ENCODE results near the gene LAMA2. TPM values are rescaled to one million over a fixed set of nuclear protein-coding genes. Genes with fewer than 3 reads are reported as not detected.

Gene LAMA2
- total RNA-seq, 1 donor from 2014 or later, result 344 TPM

DNA sequence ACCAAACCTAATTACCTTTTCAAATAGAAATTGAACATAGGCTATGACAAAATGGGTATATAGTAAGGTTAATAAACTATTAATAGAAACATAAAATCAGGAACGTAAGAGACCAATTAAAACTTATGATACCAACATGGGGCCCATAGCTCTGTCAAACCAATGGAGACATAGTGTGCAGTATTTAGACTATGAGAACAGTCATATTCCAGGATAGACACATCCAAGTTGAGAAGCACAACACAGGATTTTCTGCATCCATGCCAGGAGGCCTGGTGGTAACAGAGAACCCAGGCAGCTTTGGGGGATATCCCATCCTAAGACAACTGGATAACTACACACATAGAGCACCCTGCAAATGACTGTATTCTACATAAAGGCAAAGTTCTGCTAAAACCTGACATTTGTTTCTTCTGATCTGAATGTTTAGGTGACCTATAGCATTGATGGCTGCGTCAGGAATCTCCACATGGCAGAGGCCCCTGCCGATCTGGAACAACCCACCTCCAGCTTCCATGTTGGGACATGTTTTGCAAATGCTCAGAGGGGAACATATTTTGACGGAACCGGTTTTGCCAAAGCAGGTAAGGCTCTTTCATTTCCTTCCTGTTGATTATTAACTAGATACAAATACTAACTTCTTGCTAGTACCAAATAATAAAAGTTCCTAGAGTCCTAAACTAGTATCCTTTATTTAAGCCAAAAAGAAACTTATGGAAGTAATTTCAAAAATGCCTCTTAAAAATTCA is 624.3 kb downstream of the LAMA2 start:
- intact Hi-C loops (cut with DNase I), result loop anchor here (10.0 kb wide), 1 partner anchor 508 kb away; the partner anchor contains the start of gene L3MBTL3
- no peak for DNase-seq (ENCODE audit: low spot score)

DNA sequence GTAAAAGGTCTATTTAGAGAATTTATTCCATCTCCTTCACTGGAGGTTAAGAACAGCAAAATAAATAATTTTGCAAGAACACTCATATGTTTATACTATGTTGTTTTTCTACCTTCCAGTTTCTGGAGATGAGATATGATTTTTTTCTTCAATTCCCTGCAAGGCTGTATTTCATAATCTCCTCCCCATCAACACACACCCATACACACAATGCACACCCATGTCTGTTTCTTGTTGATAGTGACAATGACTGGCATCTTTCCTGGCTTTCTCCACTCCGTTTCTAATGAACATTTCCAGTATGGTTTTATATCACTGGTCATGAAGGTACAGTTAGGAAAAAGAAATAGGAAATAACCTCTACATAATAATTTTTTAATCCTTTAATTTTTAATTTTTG is 624.9 kb downstream of the LAMA2 start:
- DNase-seq (ENCODE audit: low spot score), result no peak
- intact Hi-C loops (cut with DNase I), result loop anchor here (10.0 kb wide), 1 partner anchor 507 kb away; the partner anchor contains the start of gene L3MBTL3

DNA sequence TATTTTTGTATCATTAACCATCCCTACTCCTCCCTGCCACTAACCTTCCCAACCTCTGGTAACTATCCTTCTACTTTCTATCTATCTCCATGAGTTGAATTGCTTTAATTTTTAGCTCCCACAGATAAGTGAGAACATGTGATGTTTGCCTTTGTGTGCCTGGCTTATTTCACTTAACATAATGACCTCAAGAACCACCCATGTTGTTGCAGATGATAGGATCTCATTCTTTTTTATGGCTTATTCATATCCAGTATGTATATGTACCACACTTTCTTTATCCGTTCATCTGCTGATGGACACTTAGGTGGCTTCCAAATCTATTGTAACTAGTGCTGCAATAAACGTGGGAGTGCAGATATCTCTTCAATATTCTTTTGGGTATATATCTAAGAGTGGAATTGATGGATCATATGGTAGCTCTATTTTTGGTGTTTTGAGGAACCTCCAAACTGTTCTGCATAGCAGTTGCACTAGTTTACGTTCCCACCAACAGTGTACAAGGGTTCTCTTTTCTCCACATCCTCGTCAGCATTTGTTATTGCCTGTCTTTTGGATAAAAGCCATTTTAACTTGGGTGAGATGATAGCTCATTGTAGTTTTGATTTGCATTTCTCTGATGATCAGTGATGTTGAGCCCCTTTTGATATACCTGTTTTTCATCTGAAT is 625.7 kb downstream of the LAMA2 start:
- intact Hi-C loops (cut with DNase I), result loop anchor here (10.0 kb wide), 1 partner anchor 506 kb away; the partner anchor contains the start of gene L3MBTL3
- DNase-seq (ENCODE audit: low spot score), result no peak

DNA sequence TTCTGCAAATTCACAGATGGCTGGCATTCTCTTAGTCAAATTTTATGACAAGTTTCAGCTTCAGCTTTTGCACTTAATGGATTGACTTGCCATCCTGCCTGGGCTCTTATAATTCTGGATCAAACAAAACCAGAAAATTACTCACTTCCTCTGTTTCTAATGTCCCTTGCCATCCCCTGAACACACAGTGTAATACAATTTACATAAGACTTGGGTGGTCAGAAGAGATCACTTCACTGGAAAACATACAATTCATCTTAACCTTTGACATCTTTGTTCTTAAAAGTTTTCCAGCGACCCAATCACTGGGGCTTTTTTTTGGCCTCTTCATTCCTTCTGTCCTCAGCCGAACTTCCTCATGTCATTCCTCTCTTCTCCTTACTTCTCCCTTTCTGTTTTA is 628.0 kb downstream of the LAMA2 start:
- intact Hi-C loops (cut with DNase I), result no loop called here
- DNase-seq (ENCODE audit: low spot score), result no peak

DNA sequence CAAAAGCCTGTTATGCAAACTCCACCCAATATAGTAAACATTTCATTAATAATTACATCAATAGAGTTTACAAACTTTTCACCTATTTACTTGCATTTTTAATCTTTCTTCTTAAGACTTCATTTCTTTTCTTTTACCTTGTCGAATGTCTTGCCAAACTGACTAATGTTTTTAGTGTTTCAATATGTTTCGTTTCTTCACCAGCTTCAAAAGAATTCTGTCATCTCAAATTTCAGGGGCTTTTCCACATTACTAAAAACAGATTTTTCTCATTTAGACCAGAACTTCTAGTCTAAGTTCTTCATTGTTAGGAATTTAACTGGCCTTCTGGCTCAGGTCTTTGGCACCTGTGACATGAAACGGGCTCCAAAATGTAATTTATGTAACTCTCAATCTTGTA is 630.5 kb downstream of the LAMA2 start:
- intact Hi-C loops (cut with DNase I), result no loop called here
- no peak for DNase-seq (ENCODE audit: low spot score)

DNA sequence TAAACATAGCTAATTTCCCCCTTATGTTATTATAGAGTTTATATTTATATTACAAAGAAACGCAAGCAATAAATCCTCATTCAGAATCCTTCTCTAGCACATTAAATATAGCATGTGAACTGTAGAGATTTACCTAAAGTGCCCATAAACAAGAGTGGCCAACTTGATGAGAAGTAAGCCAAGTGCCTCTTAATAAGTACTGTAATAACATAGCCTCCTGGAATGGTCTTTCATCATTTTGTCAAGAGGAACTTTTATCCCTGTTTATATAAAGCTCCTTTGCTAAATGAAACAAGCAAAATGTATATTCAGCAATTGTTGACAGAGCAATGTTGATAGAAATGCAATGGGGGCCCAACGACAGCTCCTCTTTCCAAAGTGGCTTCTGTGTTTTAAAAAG is 632.1 kb downstream of the LAMA2 start:
- intact Hi-C loops (cut with DNase I), result no loop called here
- no peak for DNase-seq (ENCODE audit: low spot score)

DNA sequence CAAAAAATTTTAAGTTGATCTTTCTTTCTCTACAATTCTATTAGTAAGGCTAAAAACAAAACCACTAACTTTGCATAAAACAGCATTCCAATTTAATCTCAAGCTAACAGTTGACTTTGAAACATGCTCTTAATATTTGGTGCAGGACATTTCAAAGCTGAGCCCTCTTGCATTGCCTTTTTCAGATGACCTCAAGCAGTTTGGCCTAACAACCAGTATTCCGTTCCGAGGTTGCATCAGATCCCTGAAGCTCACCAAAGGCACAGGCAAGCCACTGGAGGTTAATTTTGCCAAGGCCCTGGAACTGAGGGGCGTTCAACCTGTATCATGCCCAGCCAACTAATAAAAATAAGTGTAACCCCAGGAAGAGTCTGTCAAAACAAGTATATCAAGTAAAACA is 633.1 kb downstream of the LAMA2 start:
- intact Hi-C loops (cut with DNase I), result no loop called here

DNA sequence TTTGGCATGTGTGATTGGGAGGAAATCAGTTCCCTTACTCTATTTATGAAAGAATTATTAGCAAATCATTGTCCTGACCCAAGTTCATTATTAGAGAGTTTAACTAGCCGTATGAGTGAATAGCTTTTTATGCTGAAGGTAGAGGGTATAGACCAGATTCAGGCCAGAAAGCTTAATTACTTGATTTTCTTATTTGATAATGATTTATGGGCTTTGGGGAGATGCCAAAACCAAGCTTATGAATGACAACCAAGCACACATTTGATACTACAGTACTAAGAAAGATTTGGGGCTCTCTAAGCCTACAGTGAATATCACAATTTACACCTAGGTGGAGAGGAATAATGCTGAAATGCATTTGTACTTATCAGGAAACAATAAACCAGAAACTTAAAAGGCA is 633.8 kb downstream of the LAMA2 start:
- no peak for DNase-seq (ENCODE audit: low spot score)
- intact Hi-C loops (cut with DNase I), result no loop called here

More for the DNA sequence above, 633.1 kb downstream of the LAMA2 start:
- DNase-seq (ENCODE audit: low spot score), result no peak

DNA sequence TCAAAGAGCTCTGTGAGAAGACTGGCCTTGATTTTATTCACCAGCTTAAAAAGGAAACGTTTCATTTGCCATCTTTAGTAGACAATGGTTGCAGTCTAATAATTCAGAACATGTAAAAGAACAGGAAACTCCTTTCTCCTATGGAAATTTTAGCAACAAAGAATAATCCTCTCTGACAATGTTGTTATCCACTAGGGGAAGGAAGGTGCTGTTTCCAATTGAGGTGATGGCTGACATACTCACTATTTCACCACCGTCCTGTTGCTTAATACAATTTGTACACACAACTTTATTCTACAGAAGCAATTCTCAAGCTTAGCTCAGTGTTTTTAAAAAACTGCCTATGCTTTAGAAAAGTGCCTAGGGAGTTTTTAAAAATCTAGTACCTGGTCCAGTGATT is 634.4 kb downstream of the LAMA2 start:
- intact Hi-C loops (cut with DNase I), result no loop called here
- DNase-seq (ENCODE audit: low spot score), result no peak

DNA sequence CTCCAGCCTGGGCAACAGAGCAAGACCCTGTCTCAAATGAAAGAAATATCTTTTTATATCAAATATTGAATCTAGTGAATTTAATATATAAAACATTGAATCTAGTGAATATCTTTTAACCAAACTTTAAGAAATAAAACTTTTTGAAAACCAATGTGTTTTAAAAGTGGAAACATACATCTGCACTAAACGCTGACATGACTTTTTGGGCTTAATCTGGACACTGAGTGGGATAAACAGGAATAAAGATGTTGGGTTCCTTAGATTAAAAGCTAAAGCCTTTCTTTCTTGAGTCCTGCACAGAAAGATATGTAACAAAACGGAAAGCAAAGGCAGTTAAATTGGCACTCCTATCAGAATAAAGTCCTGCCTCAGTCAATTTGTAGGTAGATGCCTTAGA is 636.8 kb downstream of the LAMA2 start:
- intact Hi-C loops (cut with DNase I), result no loop called here
- DNase-seq (ENCODE audit: low spot score), result no peak

DNA sequence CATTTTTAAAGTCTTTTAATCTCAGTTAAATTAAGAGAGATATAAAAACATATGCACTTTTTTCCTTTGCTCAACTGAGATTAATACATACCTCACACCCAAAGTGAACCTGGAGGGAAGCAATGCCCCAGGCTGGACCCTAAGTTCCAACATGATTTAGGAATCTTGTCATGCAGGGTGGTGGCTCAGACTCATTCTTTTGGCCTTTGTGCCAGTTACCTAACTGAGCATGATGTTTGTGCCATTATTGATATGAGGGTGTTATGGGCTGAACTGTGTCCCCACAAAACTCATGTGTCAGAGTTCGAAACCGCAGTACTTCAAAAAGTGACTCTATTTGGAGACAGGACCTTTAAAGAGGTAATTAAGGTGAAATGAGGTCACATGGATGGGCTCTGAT is 639.0 kb downstream of the LAMA2 start:
- intact Hi-C loops (cut with DNase I), result no loop called here
- no peak for DNase-seq (ENCODE audit: low spot score)

DNA sequence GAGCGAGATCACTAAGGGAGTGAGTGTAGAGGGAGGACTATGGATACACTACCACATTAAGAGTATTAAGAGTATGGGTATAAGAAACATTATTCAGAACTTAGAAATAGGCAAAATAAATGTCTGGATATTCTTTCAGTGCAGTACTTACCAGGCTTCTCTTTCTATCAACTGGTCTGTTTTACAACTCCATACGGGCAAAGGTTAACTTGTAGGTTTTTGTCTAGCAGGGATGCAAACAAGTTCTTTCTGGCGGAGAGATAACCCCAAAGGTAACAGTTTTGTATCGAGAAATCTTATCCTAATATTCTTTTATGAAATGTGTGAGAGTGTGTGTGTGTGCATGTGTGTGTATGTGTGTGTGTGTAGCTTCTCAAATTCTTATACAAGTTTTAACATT is 640.9 kb downstream of the LAMA2 start:
- intact Hi-C loops (cut with DNase I), result no loop called here
- no peak for DNase-seq (ENCODE audit: low spot score)

DNA sequence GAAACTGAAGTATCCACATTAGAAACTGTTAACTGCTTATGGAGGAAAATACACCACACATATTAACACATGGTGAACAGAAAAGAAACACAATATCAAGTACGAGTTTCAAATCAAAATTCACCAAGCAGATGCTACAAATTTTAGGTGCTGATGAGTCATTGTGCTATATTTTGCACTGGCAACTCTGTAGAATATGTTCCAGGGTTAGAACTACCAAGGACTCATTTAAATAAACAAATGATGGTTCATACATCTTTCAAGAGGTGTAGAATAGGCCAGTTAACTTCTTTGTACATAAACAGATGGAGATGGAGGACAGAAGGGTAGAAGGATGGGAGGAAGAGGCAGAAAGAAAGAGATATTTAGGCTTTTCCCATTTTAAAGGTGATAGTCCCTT is 642.1 kb downstream of the LAMA2 start:
- intact Hi-C loops (cut with DNase I), result no loop called here
- no peak for DNase-seq (ENCODE audit: low spot score)

DNA sequence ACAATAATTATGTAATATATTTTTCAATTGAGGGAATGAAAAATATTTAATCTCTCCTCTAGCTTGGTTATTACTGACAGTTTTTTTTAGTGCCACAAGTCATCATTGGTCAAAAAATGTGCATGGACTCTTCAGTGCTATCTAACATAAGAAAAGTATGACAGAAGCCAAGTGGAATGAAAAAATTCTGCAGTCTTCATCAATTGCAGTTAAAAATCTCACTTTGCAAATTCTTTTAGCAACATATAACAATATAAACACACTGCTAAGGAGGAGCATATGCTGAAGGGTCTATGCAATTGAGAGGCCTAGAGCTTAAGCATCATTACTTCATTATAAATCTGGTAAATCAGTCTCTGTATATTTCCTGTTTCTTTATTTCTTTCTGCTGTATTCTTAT is 652.0 kb downstream of the LAMA2 start:
- no peak for DNase-seq (ENCODE audit: low spot score)
- intact Hi-C loops (cut with DNase I), result no loop called here

DNA sequence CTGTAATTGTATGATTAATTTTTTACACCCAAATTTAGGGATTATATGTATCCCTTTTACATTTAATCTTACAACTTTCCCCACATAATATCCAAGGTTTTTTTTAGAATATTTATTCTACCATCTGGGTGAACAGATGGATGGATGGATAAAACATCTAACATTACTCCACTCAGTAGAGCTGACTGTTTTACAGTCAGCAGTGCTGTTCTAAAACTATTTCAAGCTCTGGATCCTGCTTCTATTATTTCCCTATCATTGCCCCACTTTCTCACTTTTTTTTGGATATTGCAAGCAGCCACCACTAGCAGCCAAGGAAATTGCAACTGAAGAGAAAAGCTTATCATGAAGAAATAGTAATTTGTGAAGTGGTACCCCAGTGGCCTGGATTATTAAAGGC is 653.3 kb downstream of the LAMA2 start:
- intact Hi-C loops (cut with DNase I), result no loop called here
- DNase-seq (ENCODE audit: low spot score), result no peak

DNA sequence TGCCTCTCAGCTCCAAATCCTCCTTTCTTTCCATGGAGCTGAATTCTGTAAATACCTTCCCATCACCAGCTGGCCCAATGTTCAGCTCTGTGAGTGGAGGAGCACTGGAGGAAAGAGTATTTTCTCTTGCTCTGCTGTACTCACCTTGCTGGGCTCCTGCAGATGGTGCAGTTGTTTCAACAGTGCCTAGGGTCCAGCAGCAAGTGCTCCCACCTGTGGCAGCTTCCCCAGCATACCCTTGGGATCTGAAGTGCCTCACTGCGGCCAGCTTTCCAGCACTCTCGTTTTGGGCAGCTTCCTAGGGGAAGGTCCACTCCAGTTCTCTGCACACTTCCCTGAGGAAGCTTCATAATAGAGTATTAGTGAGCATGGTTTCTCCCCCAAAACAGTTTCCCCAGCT is 656.1 kb downstream of the LAMA2 start:
- no peak for DNase-seq (ENCODE audit: low spot score)
- intact Hi-C loops (cut with DNase I), result no loop called here

DNA sequence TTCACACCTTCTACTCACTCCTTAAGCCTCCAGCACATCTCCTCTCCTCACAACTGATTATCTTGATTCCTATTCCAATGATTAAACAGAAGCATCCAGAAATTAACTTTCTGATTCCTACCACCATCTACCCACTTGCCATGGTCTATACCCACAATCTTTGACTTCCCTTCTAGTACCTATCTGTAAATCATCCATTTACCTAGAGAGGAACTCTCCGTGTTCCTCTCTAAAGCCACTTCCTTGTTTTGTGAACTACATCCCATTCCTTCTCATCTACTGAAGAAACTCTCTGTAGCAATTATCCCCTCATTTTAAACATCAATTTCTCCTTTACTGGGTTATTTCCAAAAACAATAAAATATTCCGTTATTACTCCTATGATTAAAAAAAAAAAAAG is 659.8 kb downstream of the LAMA2 start:
- DNase-seq (ENCODE audit: low spot score), result no peak
- intact Hi-C loops (cut with DNase I), result no loop called here

DNA sequence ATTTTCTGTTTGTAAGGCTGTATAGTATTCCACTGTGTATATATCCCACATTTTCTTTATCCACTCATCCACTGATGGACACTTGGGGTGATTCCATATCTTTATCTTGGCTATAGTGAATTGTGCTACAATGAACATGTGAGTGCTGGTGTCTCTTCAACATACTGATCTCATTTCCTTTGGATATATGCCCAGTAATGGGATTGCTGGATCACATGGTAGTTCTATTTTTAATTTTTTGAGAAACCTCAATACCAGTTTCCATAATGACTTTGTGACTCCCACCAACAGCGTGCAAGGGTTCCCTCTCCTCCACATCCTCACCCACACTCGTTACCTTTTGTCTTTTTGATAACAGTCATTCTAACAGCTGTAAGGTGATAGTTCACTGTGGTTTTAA is 661.0 kb downstream of the LAMA2 start:
- intact Hi-C loops (cut with DNase I), result no loop called here
- no peak for DNase-seq (ENCODE audit: low spot score)

DNA sequence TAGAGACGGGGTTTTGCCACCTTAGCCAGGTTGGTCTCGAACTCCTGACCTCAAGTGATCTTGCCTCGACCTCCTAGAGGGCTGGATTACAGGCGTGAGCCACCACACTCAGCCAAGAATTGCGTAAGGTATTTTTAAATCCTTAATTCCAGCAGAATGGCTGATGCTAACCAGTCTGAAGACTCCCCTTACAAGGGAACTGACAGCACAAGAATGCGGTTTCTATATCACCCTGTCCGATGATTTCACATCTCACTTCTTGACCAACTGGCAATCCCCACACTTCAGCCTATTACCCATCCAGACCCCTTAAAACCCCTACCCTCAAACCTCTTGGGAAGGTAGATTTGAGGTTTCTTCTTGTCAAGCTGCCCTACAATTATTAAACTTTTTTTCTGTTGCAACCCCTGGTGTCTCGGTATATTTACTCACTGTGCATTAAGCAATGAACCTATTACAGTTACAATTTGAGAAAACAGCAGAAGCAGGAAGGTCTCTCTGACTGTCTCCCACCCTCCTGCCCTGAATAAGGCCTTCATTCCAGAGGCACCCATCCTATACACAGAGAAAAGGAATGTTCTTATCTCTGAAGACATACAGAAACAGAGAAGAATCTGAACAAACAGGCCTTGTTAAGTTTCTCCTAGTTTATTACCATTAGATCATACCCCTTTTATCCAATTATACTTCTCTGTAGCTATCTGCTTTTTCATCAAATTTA is 662.1 kb downstream of the LAMA2 start:
- intact Hi-C loops (cut with DNase I), result no loop called here
- DNase-seq (ENCODE audit: low spot score), result no peak

DNA sequence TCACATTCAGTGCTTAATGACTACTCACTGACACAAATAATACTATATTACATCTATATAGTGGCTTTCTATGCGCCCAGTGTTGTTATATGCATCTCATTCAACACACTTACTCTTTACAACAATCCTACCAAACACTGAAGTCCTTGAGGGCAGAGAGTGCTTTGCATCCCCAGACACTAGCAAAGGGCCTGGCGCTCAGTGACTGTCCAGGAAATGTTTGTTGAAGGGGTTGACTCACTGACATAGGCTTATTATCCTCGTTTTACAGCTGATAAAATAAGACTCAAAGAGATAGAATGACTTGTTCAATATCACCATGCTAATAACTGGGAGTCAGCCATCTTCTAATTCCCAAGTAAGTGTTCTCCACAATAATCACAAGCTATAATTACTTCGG is 663.8 kb downstream of the LAMA2 start:
- DNase-seq (ENCODE audit: low spot score), result no peak
- intact Hi-C loops (cut with DNase I), result no loop called here

DNA sequence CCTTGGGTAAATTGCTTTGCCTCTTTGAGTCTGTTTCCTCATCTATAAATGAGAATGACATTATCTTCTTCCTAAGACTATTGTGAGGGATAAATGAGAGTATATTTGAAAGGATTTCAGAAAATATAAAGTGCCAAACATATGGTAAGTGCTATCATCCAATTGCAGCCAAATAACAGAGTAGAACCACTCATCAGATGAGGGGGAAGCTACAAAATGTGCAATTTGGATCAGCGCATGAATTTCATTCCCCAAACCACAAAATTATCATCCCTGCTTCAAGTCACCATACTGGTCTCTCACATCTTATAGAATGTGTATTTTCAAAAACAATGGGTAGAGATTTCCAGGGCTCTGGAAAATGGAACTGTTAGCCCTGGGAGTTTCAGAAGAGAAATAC is 668.5 kb downstream of the LAMA2 start:
- no peak for DNase-seq (ENCODE audit: low spot score)
- intact Hi-C loops (cut with DNase I), result no loop called here

All from cardiac septum (tissue), 1 donor.